ENCODE measurements around the gene RNF220.
A peak's percentile ranks its signal among the peaks of the same experiment; 100 is the strongest.

The RNF220 gene

DNA sequence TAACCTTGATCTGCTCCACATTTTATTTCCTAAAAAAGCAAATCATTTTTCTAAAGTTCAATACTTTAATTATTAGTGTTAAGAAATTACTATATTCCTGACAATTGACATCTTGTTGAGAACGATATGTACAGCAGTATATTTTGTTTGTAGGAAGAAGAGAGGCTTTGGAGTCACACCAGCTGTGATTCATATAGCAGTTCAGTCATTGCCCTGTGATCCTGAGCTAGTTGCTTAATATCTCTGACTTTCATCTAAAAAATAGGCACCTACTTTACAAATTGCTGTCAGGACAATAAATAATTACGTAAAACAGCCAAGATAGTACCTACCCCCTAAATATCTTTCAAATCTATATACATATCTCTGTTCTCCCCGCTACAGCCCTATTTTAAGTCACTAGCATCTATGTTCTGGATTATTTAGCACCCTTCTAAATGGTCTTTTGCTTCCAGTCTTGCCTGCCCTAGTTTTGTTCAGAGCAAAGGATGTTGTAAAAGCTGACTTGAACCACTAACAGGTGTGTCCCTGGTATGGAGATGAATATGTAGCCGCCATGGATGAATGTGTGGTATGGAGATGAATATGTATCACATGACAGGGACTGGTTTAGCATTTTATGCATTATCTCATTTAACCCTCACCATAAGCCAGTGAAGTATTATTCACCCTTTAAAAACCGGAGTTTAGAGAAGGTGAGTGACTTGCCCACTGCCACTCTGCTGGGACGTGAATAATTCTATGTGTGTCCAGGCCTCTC, 42.2 kb downstream of the RNF220 start:
- H3K4me3 ChIP-seq (ENCODE audit: low read depth in 1 of 2, low read length in 2 of 2): no peak overlapping the region

DNA sequence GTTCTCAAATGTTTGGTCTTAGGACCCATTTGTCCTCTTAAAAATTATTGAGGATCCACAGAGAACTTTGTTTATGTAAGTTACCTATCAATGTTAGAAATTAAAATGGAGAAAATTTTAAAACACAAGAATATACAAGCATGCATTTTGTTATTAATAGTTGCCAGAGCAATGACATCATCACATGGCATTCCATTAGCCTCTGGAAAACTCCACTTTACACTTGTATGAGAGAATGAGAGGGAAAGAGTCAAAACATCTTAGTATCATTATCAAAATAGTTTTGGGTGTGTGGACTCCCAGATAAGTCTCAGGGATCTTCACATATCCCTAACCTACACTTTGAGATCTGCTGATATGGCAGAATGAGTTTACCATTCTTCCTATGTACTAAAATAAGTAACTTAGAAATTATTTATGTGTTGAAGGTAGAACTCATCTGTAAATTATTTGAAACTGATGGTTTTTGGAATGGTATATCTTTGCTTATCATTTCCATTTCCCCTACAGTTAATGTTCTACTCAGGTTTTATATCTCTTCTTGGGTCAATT, 48.8 kb downstream of the RNF220 start:
- Histone ChIP-seq H3K4me1 (ENCODE audit: insufficient read depth, low read length) (no peaks in the 10 kb centered on the region), H3K36me3 (ENCODE audit: insufficient read depth, low read length) (no peaks in the 10 kb centered on the region)

More for the DNA sequence above, 42.2 kb downstream of the RNF220 start:
- Histone ChIP-seq H3K27me3 (ENCODE audit: control insufficient read depth in 1 of 2, insufficient read depth in 2 of 2, low read length in 2 of 2) (no peaks in the 10 kb centered on the region), H3K36me3 (ENCODE audit: insufficient read depth, low read length) (no peaks in the 10 kb centered on the region), H3K9ac (ENCODE audit: low read length) (no peak overlapping the region), H3K27ac (ENCODE audit: low read depth, low read length) (no peak overlapping the region), H3K4me1 (ENCODE audit: insufficient read depth, low read length) (no peaks in the 10 kb centered on the region), H3K9me3 (ENCODE audit: low read length) (no peaks in the 10 kb centered on the region)

DNA sequence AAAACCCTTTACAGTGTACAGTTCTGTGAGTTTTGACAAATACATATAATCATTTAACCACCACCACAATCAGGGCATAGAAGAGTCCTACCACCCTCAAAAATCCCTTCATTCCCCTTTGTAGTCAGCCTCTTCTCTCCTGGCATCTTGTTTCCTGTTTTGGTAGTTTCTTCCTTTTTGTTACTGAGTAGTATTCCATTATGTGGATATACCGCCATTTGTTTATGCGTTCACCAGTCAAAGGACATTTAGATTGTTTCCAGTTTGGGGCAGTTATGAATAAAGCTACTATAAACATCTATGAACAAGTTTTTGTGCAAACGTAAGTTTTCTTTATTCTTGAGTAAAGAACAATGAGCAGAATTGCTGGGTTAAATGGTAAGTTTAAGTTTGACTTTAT, 49.6 kb downstream of the RNF220 start:
- Histone ChIP-seq H3K4me1 (ENCODE audit: insufficient read depth, low read length) (no peaks in the 10 kb centered on the region), H3K27ac (ENCODE audit: low read depth, low read length) (no peak overlapping the region), H3K4me3 (ENCODE audit: low read depth in 1 of 2, low read length in 2 of 2) (no peak overlapping the region), H3K36me3 (ENCODE audit: insufficient read depth, low read length) (no peaks in the 10 kb centered on the region), H3K27me3 (ENCODE audit: control insufficient read depth in 1 of 2, insufficient read depth in 2 of 2, low read length in 2 of 2) (peaks cover 0 to 3% of the 10 kb centered on the region in 2 donors), H3K9ac (ENCODE audit: low read length) (no peak overlapping the region), H3K9me3 (ENCODE audit: low read length) (no peaks in the 10 kb centered on the region)

More for the DNA sequence above, 48.8 kb downstream of the RNF220 start:
- Histone ChIP-seq H3K9me3 (ENCODE audit: low read length) (no peaks in the 10 kb centered on the region), H3K9ac (ENCODE audit: low read length) (no peak overlapping the region), H3K27me3 (ENCODE audit: control insufficient read depth in 1 of 2, insufficient read depth in 2 of 2, low read length in 2 of 2) (peaks cover 0 to 3% of the 10 kb centered on the region in 2 donors), H3K4me3 (ENCODE audit: low read depth in 1 of 2, low read length in 2 of 2) (no peak overlapping the region), H3K27ac (ENCODE audit: low read depth, low read length) (no peak overlapping the region)

DNA sequence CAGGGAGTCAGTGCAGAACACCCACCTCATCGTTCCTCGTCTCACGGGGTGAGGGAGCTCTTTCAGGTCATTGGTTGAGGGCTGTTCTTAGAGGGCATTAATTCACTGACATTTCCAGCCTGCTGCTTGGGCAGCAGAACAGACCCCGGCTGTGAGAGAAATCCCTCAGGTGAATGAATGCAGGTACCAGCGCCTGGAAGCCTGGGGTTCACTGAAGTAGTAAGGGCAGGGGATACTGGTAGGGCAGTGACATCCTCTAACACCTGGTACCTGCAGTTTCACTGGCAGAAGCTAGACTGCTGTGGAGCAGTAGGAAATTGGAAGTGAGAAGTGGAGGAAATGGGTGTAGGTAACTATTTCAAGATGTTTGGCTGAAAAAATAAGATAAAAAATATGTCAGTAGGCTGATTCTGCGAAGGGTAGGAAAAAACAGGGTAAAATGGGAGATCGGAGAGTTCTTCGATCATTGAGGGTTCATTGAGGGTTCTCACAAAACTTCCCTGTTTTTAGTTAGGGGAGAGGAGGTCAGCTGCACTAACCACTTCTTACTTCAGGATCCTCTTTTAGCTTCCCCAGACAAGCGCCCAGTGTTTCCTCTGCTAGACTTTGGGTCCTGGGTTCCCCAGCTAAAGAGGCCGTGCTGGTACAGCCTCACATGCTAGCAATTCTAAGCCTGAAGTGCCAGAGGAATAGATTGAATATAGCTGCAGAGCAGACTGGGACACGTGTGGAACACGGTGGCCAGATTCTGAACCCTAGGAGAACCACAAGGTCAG, 55.2 kb downstream of the RNF220 start:
- peaks cover 0 to 3% of the 10 kb centered on the region in 2 donors for H3K27me3 ChIP-seq (ENCODE audit: control insufficient read depth in 1 of 2, insufficient read depth in 2 of 2, low read length in 2 of 2)
- H3K9ac ChIP-seq (ENCODE audit: low read length): no peak overlapping the region
- no peaks in the 10 kb centered on the region for H3K4me1 ChIP-seq (ENCODE audit: insufficient read depth, low read length)
- no peaks in the 10 kb centered on the region for H3K9me3 ChIP-seq (ENCODE audit: low read length)
- H3K4me3 ChIP-seq (ENCODE audit: low read depth in 1 of 2, low read length in 2 of 2): no peak overlapping the region
- H3K27ac ChIP-seq (ENCODE audit: low read depth, low read length): no peak overlapping the region
- no peaks in the 10 kb centered on the region for H3K36me3 ChIP-seq (ENCODE audit: insufficient read depth, low read length)

DNA sequence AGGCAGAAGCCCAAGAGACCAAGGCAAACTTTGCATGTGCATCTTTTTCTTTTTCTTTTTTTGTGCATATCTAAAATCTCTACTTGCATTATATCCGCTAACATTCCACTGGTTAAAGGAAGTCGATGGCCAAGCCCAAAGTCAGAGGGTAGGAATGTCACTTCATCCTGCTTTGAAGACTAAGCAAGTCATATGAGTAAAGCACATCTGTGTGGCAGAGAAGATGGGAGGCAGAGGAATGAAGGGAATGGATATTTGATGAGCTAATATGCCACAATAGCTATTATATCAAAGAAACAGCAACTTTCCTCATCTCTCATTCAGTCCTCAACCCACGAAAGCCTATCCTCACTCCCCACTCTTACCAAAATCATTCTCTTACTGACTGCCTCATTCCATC, 59.3 kb downstream of the RNF220 start:
- H3K36me3 ChIP-seq (ENCODE audit: insufficient read depth, low read length): no peaks in the 10 kb centered on the region
- H3K27ac ChIP-seq (ENCODE audit: low read depth, low read length): no peak overlapping the region
- no peaks in the 10 kb centered on the region for H3K4me1 ChIP-seq (ENCODE audit: insufficient read depth, low read length)
- H3K9me3 ChIP-seq (ENCODE audit: low read length): no peaks in the 10 kb centered on the region
- H3K27me3 ChIP-seq (ENCODE audit: control insufficient read depth in 1 of 2, insufficient read depth in 2 of 2, low read length in 2 of 2): no peaks in the 10 kb centered on the region
- H3K4me3 ChIP-seq (ENCODE audit: low read depth in 1 of 2, low read length in 2 of 2): no peak overlapping the region
- no peak overlapping the region for H3K9ac ChIP-seq (ENCODE audit: low read length)

DNA sequence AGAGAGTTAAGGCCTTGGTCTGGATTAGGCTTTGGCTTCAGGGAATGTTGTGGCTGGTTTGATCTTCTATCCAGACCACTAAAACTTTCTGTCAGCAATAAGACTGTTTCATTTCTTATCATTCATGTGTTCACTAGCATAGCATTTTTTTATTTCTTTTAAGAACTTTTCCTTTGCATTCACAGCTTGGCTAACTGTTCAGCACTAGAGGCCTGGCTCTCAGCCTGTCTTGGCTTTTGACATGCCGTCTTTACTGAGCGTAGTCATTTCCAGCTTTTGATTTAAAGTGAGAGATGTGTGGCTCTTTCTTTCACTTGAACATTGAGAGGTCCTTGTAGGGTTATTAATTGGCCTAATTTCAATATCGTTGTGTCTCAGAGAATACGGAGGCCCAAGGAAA, 62.5 kb downstream of the RNF220 start:
- no peaks in the 10 kb centered on the region for H3K9me3 ChIP-seq (ENCODE audit: low read length)
- H3K27ac ChIP-seq (ENCODE audit: low read depth, low read length): no peak overlapping the region
- H3K9ac ChIP-seq (ENCODE audit: low read length): no peak overlapping the region
- peaks cover 5% of the 10 kb centered on the region for H3K4me1 ChIP-seq (ENCODE audit: insufficient read depth, low read length)
- no peaks in the 10 kb centered on the region for H3K36me3 ChIP-seq (ENCODE audit: insufficient read depth, low read length)
- H3K4me3 ChIP-seq (ENCODE audit: low read depth in 1 of 2, low read length in 2 of 2): no peak overlapping the region
- H3K27me3 ChIP-seq (ENCODE audit: control insufficient read depth in 1 of 2, insufficient read depth in 2 of 2, low read length in 2 of 2): no peaks in the 10 kb centered on the region

DNA sequence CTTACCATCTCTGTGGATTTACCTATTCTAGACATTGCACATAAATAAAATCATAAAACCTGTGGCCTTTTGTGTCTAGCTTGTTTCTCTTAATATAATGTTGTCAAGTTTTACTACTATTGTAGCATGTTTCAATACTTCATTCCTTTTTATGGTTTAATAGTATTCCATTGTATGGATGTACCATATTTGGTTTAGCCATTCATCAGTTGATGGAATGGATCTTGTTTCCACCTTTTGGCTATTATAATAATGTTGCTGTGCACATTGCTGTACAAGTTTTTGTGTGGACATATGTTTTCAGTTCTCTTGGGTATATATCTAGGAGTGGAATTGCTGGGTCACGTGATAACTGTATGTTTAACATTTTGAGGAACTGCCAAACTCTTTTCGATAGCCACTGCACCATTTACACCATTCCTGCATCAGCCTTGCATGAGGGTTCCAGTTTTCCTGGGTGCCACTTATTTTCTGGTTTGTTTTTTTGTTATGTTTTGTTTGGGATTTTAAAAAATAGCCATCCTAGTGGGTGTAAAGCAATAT, 66.9 kb downstream of the RNF220 start:
- Histone ChIP-seq H3K4me3 (ENCODE audit: low read depth in 1 of 2, low read length in 2 of 2) (no peak overlapping the region), H3K9me3 (ENCODE audit: low read length) (no peaks in the 10 kb centered on the region), H3K27me3 (ENCODE audit: control insufficient read depth in 1 of 2, insufficient read depth in 2 of 2, low read length in 2 of 2) (no peaks in the 10 kb centered on the region), H3K27ac (ENCODE audit: low read depth, low read length) (no peak overlapping the region), H3K9ac (ENCODE audit: low read length) (no peak overlapping the region), H3K36me3 (ENCODE audit: insufficient read depth, low read length) (no peaks in the 10 kb centered on the region), H3K4me1 (ENCODE audit: insufficient read depth, low read length) (peaks cover 7% of the 10 kb centered on the region)

DNA sequence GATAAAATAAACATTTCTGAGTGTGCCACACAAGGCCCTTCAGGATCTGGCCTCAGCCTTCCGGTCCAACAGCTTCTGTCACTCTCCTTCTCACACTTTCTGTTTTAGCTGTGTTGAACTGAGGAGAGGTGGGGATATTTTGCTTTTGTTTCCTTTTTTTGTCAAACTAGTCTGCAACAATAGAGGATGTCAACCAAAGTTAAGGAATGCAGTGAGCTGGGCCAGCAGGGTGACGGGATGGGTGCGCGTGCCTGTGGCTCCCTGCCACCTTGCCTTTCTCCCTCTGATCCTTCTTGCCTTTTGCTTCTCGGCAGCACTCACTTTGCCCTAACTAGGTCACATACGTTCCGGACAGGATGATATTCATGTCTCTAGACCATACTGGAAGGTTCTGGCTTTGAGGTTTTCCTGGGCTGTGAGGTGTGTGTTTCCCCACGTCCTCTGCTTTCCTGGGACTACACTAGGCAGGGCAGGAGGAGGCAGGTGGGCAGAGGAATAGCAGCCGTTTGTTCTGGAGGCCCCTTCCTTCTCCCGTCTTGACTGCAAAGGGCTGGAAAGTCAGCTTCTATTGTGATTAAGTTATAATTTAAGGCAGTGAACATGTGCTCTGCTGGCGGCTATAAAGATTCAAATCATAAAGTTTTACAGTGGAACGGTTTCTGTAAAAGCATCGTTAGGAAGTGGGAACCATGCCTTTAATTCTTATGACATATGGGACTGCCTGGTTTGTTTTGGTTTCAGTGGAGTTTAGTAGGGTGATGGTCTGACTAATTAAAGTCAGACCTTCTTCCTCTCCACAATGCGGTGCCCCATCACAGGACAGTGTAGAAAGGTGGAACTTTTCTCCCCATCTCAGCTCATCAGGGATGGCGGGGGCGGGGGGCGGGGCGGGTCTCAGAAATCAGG, 67.8 kb downstream of the RNF220 start:
- H3K9ac ChIP-seq (ENCODE audit: low read length): no peak overlapping the region
- peaks cover 7% of the 10 kb centered on the region for H3K4me1 ChIP-seq (ENCODE audit: insufficient read depth, low read length)
- H3K4me3 ChIP-seq (ENCODE audit: low read depth in 1 of 2, low read length in 2 of 2): peak overlapping the region in 1 of 2 donors; percentile 20
- no peaks in the 10 kb centered on the region for H3K36me3 ChIP-seq (ENCODE audit: insufficient read depth, low read length)
- H3K9me3 ChIP-seq (ENCODE audit: low read length): no peaks in the 10 kb centered on the region
- H3K27ac ChIP-seq (ENCODE audit: low read depth, low read length): no peak overlapping the region
- no peaks in the 10 kb centered on the region for H3K27me3 ChIP-seq (ENCODE audit: control insufficient read depth in 1 of 2, insufficient read depth in 2 of 2, low read length in 2 of 2)

DNA sequence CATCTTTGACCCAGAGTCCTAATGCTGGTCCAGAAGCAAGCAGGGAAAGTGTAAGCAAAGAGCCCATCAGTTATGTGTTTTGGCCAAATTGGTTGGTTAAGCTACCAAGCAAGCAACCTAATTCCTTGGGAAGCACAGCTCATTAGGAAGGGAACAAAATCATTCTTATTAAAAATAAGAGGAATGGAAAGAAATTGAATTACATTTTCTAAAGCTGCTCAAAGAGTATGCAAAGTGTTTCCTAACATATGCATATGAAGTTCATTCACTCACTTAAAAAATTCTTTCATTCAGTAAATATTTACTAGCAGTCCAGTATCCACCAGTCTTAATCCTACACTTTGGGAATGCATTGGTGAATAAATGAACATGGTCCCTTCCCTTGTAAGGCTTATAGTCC, 71.8 kb downstream of the RNF220 start:
- Histone ChIP-seq H3K9me3 (ENCODE audit: low read length) (no peaks in the 10 kb centered on the region), H3K27me3 (ENCODE audit: control insufficient read depth in 1 of 2, insufficient read depth in 2 of 2, low read length in 2 of 2) (no peaks in the 10 kb centered on the region), H3K36me3 (ENCODE audit: insufficient read depth, low read length) (no peaks in the 10 kb centered on the region), H3K9ac (ENCODE audit: low read length) (no peak overlapping the region), H3K27ac (ENCODE audit: low read depth, low read length) (no peak overlapping the region), H3K4me1 (ENCODE audit: insufficient read depth, low read length) (peaks cover 7% of the 10 kb centered on the region), H3K4me3 (ENCODE audit: low read depth in 1 of 2, low read length in 2 of 2) (no peak overlapping the region)

DNA sequence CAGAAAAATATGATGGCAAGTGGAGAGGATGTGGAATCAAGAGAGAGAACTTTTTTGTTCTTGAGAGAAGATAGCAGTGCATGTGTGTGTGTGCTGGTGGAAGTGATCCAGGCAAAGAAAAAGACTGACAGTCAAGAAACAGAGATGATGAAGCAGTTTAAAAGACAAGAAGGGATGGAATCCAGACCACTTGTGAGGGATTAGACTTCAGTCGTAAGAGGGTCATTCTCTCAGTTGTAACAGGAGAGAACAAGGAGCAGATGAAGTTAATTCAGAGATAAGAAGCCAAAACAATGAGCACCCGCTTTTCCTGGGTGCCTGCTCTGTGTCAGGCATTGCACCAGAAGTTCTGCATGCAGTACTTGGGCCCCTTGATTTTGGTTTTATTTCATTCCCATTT, 76.6 kb downstream of the RNF220 start:
- no peaks in the 10 kb centered on the region for H3K36me3 ChIP-seq (ENCODE audit: insufficient read depth, low read length)
- H3K27ac ChIP-seq (ENCODE audit: low read depth, low read length): no peak overlapping the region
- no peaks in the 10 kb centered on the region for H3K9me3 ChIP-seq (ENCODE audit: low read length)
- H3K4me1 ChIP-seq (ENCODE audit: insufficient read depth, low read length): no peaks in the 10 kb centered on the region
- H3K9ac ChIP-seq (ENCODE audit: low read length): no peak overlapping the region
- H3K27me3 ChIP-seq (ENCODE audit: control insufficient read depth in 1 of 2, insufficient read depth in 2 of 2, low read length in 2 of 2): no peaks in the 10 kb centered on the region
- H3K4me3 ChIP-seq (ENCODE audit: low read depth in 1 of 2, low read length in 2 of 2): no peak overlapping the region

Measured in muscle layer of colon (tissue), 2 donors.